AML-193 (cell line): Measurements from ENCODE around the gene SPAAR.
"Not testable (repeated sequence)": the region's sequence is repeated elsewhere in the genome, so short reads cannot be mapped to it uniquely, and the experiment has no call there.

Experiments
- DNase-seq, 2 experiments: peaks; one replicate each; lab custom pipeline; 2025; lab: John Stamatoyannopoulos, UW

Gene SPAAR

DNA sequence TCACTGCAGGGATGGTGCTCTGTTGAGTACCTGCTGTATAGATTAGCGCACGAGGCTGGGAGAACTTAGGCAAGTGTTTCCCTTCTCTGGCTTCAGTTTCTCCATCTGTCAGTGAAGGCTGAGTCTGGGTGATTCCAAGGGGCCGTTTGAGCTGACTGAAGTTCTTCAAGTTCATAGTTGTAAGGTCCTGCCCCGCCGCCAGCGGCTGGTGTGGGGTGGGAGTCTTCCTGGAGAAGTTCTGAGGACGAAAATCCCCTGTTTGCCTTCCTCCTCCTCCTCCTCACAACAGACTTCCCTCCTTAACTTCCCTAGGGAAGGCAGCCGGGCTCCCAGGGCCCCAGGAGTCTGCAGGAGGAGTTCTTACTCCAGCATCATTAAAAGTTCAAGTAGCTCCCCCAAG lies 5.0 kb upstream of the SPAAR start:
- DNase-seq, result no peak

DNA sequence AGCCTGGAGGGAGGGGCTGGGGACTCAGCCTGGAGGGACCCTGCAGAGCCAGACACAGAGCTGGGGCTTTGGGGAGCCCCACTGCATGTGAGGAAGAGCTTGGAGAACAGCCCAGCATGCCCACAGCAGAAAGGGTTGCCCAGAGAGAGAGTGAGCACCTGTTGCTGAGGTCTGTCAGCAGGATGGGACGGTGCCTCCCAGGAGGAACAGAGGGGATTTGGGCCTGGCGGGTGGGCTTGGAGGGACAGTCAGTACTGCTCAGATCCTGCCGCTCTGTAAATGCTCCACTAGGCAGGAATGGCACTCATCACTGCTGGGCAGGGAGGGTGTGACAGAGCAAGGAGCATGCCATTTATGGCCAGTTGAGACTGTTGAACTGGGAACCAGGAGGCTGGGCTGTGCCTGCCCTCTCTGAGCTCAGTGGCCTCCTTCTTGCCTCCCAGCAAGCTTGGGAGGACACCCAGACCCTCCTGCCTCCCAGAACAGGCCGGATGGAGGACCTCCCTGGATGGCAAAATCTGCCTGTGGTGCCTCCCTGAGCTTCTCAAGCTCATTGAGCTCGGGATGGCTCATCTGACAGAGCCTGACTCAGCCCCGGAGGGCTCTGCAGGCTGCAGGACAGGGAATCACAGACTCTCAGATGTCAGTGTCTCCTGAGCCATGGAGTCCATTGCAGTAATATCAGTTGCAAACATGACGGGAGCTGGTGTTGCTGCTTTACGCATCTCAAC lies 4.1 kb upstream of the SPAAR start:
- no peak for DNase-seq

DNA sequence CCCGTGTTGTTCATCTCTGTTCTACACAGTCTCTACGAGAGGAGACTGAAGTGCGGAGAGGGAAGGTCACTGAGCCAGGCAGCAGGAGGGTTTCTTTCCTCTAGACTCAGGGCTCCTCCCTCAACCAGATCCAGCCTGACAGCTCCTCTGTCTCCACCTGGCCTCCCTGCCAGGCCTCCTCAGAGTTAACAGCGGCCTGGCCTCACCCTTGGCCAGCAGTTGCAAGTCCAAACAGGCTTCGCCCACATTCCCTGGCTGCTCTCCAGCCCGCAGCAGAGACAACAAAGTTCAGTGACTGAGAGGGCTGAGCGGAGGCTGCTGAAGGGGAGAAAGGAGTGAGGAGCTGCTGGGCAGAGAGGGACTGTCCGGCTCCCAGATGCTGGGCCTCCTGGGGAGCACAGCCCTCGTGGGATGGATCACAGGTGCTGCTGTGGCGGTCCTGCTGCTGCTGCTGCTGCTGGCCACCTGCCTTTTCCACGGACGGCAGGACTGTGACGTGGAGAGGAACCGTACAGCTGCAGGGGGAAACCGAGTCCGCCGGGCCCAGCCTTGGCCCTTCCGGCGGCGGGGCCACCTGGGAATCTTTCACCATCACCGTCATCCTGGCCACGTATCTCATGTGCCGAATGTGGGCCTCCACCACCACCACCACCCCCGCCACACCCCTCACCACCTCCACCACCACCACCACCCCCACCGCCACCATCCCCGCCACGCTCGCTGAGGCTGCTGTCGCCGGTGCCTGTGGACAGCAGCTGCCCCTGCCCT lies 3.2 kb upstream of the SPAAR start, which contains the start of gene HRCT1:
TSS of gene HRCT1 (plus strand) at position 291 of the 768 bp plus-strand sequence. CDS start at position 377, 86 bp downstream.
- DNase-seq, result no peak

DNA sequence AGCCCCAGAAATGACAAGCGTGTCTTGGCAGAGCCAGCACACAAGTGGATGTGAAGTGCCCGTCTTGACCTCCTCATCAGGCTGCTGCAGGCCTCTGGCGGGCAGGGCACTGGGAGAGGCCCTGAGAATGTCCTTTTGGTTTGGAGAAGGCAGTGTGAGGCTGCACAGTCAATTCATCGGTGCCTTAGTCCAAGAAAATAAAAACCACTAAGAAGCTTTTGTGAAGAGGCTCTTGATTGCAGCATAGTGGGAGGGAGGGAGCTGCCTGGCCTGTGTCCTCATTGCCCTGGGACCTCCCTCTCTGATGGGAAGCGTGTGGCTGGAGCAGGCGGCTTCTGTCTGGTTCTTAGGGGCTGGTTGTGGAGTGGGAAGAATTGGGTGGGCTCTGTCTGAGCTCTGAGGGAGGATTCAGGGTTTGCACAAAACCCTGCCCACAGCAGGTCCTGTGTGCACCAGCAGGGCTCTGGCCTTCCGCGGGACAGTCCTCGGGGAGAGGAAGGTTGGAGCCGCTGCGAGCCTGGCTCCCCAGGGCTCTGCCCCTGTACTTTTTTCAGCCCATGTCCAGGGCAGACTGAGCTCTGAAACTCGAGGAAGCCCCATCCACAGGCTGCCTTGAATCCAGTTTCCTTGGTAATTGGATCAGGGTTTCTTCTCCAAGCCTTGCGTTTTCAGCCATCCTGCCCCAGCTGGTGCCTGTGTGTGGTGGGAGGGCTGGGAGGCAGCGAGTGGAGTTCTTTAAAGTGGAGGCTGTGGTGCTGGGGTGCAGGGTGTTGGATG lies 2.2 kb upstream of the SPAAR start:
- no peak for DNase-seq

DNA sequence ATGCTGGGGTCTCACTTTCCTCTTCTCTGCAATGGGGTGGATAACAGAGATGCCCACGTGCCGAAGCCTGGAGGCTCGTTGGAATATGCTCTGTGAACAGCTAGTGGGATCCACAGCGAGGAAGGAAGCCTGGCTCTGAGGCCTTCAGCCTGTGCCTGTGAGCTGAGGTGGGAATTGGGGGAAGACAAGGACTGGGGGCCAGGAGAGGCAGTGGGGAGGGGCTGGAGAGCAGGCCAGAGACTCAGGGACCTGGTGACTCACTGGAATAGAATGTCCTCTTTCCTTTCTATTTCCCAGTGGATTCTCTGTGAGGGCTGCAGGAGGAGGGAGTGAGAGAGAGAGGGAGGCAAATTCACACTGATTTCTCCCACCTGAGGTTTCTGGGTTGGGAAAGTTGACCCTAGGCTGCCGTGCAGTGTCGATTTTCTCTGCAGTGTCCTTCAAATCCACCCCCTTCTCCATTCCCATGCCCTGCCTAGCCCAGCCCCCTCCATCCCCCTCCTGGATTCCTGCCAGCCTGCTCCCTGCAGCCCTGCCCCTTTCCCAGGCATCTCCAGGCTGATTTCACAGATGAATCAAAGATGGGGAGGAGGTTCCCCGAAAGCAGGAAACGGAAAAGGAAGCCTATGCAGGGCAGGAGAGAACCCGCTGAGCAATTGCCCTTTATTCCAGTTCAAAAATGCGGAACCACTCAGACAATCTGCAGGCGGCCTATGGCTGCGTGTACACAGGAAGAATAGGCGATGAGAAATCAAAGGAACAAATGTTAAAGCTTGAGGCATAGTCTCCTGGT lies 1.4 kb upstream of the SPAAR start:
- no peak for DNase-seq

DNA sequence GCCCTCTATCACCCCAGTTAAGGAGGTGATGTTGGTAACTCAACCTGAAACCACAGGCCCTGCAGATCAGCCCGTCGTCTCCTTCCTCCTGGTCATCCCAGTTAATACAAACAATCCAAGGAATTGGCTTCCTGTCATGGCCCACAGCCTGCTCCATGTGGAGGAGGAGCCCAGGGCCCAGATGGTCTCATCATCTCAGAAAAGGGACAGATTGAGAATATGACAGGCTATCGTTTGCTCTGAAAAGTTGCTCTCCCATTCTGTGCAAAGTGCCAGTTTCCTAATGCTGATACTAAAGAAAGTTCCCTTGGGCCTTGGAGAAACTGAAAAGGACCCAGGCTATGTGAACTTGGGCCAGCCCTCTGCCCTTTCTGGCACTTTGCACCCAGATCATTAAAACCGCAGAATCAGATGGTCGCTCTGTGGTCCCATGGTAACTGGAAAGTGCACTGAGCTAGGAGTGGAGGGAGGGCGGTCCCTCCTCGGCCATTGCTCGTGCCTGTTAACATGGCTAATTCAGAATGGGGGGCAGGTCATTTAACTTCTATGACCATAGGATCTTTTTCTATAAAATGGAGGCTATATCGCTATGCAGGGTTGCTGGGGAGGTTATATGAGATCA lies 675 bp upstream of the SPAAR start:
- no peak for DNase-seq

DNA sequence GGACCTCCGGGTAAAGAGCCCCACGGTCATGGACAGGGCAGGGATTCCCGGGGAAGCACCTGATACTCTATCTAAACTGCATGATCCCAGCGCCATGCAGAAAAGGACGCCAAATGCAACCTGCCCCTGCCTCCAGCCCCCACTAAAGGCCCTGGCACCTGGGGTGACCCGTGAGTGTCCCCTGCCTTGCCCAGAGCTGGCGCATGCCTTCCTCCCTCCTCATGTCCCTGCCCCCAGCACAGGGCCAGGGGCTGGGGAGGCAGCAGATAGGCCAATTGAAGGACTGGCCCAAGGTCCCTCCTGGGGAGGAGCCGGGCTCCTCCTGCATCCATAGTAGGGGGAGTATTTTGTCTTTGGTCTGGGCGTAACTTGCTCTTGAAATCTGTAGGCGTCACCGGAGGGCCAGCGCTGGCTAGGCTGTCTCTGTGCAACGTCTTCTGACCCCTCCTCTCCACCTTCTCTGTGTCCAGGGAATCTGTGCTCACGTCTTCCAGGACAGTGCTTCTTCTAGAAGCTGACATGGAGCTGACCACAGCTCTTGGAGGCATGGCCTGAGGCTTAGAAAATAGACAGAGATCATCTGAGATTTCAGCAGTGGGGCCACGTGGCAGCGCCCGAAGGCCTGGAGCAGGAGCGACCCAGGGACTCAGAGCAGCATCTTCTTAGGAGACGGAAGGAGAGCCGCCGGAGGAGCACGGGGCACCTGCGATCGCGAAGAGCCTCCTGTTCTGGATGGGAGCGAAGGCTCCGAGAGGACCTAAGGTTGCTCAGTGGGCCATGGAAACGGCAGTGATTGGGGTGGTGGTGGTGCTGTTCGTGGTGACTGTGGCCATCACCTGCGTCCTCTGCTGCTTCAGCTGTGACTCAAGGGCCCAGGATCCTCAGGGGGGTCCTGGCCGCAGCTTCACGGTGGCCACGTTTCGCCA lies 660 bp downstream of the SPAAR start:
- DNase-seq, result no peak

DNA sequence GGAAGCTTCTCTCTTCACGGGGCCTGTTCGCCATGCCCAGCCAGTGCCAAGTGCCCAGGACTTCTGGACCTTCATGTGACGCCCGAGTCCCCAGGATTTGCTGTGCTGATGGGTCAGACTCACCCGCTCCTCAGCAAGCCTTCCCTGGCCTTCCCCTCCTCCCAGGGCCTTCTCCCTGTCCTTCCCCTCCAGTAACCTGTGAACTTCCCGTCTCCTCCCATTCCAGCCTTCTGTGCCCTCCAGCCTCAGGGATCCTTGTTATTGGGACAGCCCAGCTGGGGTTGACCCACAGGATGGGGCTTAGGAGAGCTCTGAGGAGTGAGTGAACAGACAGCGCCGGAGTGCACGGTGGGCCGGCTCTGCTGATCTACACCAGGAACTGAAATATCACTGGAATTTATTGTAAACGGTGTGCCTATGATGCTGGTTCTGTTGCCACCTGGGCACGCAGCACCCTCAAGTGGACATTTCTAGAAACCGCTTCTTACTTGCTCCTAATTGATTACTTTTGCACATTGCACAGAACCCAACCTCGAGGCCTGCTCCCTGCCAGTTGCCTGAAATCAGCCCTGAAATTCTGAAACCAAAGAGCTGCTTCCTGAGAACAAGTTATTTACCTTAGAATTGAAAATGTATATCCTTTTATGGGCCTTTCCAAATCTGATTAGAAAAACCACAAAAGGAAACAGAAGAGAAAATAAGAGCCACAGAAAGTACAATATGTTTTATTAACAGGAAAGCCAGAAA lies 1.5 kb downstream of the SPAAR start:
- DNase-seq, result peak; percentile 20 to 31

DNA sequence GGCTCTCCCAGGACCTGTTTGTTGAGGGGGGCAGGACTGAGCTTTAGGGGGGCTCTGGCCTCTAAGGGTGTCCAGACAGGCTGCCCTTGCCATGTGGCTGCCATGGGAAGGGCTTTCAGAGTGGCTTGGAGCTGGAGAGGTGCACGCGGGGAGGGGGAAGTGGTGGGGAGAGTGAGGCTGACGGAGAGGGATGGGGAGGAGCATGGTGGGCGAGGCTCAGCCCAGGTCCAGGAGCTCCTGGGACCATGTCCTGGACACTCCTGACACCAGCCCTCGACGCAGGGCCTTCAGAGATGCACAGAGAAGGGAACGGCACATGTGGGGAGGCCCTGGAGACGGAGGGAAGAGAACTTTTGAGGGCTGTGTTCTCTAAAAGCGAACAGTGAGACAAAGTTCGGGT lies 2.4 kb downstream of the SPAAR start:
- no peak for DNase-seq

DNA sequence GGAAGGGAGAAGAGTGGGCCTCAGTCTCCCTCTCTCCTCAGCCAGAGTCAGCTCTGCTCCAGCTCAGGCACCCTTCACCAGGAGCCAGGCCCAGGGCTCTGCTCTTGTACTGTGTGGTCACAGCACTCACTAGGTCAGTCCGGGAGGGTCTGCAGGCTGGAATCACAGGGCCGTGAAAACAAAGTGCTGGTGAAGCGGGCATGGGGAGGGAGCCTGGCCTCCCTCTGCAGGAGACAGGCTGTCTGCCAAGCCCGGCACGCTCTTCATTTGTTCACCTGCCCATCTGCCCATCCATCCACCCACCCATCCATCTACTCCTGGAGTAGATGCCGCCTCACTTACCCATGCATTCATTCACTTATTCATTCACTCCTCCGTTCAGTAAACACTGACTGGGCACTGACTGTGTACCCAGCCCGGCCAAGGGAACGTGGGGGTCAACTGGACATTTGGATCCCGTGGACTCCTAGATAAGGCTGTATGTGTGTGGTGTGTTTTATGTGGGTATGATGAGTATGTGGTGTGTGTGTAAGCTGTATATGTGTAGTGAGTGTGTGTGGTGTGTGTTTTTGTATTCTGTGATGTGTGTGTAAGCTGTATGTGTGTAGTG lies 3.6 kb downstream of the SPAAR start:
- DNase-seq, result no peak

DNA sequence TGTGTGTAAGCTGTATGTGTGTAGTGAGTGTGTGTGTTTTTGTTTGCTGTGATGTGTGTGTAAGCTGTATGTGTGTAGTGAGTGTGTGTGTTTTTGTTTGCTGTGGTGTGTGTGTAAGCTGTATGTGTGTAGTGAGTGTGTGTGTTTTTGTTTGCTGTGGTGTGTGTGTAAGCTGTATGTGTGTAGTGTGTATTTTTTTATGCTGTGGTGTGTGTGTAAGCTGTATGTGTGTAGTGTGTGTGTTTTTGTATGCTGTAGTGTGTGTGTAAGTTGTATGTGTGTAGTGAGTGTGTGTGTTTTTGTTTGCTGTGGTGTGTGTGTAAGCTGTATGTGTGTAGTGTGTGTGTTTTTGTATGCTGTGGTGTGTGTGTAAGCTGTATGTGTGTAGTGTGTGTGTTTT lies 4.1 kb downstream of the SPAAR start:
- DNase-seq, result not testable (repeated sequence)

DNA sequence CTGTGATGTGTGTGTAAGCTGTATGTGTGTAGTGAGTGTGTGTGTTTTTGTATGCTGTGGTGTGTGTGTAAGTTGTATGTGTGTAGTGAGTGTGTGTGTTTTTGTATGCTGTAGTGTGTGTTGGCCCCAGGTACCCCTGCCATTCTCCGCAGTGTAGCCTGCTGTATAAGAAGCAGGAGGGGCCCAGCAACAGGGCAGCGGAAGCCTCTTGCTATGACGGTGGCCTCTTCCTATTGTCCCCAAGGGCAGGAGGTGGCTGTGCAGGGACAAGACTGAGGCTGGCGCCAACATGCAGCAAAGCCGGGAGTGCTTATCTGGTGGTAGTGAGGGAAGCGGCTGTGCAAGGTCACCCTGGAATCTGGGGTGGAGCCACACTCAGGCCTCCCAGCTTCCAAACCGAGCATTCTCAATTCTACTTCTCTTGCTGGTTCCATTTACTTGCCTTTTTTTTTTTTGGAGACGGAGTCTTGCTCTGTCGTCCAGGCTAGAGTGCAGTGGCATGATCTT lies 5.1 kb downstream of the SPAAR start:
- DNase-seq, result no peak

DNA sequence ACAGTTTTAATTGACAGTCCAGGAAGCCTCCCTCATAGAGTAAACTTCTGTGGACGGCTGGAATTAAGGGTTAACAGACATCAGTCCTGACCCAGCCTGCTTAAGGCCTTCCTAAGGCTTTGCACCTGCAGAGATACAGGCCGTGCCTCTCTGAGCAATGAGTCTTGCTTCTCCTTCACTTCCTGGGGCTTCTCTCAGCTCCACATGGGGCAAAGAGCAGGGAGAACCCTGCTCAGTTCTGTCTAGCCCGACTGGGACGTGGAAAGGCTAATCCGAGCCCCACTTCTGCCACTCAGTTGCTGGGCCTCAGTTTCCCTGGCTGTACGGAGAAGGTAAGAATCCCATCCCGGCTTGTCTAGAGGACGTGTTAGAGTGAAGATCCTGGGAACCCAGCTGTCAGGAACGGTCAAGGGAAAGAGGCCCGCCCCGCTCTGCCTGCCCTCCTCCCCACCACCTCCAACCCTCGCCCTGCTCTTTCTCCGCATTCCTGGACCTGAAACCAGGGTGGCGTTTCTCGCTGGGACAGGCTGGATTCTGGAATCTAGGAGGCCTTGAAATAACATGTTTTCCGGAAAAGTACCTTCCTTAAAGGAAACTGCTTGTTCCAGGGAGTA lies 6.5 kb downstream of the SPAAR start:
- no peak for DNase-seq

DNA sequence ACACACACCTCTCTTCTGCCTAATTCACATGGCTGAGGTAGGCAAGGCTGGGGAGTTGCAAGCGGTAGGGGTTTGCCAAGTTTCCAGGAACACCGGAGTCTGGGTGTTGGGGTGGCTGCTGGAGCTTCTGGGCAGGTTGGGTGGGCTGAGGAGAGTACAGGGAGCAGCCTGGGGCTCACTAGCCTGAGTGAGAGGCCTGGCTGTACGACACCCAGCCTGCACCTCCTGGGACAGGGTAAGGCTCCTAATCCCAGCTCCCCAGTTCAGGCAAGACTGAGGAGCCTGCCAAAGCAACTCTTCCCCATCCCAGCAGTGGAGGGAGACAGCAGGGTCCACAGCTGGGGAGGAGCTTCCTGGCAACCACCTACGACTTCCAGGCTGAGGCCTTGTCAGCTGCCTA lies 8.0 kb downstream of the SPAAR start:
- no peak for DNase-seq

DNA sequence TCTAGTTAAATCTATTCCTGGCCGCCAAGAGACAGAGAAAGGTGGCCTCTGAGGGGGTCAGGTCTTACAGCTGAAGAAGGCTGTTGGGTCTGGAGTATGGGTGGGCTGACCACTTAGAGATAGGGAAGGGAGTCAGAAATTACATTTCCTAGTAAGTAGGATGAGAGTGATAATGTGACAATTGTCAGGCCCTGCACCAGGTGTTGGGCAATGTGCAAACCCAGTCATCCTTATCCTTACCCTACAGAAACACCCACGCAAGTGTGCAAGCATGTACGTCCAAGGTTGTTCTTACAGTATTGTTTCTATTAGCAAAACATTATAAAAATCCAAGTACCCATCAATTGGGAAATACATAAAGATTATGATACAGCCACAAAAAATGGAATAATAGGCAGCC lies 9.5 kb downstream of the SPAAR start:
- DNase-seq, result no peak

DNA sequence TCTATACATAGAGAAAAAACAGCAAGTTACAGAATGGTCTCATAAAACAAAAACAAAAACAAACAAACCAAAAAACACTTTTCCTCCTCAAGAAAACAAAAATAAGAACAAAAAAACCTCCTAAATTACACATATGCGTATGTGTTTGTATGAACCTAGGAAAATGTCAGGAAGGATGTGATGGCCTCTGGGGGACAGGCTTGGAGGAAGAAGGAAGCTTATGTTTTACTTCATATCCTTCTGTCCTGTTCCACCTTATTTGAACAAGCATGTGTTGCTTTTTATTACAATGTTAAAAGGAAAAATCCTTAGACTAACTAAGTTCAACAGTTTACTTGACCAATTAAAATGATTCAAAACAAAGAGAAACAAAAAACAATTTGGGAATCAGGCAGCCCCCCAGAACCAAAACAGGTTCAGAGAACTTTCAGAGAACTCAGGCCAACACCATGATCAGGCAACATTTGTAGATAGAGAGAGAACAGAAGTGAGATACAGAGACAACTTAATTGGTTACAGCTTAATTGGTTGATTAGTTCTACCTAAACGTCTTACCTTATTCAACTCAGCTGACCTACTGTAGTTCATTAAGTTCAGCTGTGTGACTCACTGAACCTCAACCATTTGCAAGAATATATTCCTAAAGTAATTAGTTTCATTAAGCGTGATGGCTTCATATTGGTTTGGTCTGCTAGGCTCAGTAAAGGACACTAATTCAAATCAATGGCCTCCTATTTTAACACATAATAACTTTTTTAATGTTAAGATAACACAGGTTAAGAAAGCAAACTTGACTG lies 10.1 kb downstream of the SPAAR start:
- no peak for DNase-seq

DNA sequence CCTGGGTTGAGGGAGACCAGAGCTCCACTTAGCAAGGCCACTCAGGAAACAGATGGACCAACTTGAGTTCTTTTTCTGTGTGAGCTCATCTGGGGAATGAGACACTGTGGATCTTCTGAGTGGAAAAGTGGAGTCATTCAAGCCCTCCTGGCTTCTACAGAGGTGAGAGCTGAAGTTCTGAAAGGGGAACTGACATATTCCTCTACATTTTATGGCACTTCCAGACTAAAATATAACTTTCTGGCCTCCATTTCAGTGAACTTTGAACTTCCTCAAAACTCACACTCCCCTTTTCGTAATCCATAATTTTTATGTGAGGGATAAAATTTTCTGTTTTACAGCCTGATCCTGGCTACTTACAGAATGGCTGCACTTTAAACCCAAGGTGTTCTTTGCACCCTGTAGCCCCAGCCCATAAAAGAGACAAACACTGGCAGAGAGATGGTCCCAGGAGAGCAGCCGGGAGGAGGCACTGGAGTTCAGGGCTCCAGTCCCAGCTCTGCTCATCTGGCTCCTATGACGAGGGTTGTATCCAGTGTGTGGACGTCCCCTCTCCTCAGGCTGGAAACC lies 10.8 kb downstream of the SPAAR start:
- DNase-seq, result peak in 1 of 2 experiments; percentile 0
